Prostate gland (tissue), 2 donors: ENCODE data around the gene OR5K2.

Source experiments
- POLR2AphosphoS5 ChIP-seq: sonication (generic); formaldehyde crosslinking; IDR thresholded peaks from one replicate; pipeline ENCODE4 v1.6.1; 2017; ENCODE audit warnings: antibody characterized with exemption
- TF ChIP-seq, protein P1 (sequence below), 4 experiments: fragments of 200-600 bp in 2 of 4; fragments of 450-650 bp in 2 of 4; sonication (generic) in 2 of 4; IDR thresholded peaks; 1 replicate in 3 of 4; 2 replicates in 1 of 4; pipeline ENCODE4 v1.5.1; 2016 to 2019; ENCODE audit warnings: antibody characterized with exemption in 4 of 4, mild to moderate bottlenecking in 2 of 4, moderate library complexity in 2 of 4

DNA sequence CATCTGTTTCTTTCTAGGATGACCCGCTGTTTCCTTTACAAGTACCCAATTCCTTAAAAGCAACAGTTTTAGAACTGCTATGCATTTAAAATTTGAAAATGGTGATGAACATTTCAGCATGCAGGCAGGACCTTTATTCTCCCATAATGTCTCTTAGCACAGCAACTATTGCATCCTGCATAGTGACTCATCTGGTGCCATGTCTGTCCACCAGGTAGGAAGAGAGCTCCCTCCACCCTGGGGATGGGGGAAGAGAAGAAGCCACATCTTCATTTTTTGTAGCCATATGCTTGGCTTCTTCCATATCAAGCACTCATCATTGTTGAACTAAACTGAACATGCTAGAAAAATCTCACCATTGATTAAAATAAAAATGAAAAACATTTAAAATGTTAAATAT lies 44.2 kb downstream of the OR5K2 start:
- TF ChIP-seq, protein P1, sequence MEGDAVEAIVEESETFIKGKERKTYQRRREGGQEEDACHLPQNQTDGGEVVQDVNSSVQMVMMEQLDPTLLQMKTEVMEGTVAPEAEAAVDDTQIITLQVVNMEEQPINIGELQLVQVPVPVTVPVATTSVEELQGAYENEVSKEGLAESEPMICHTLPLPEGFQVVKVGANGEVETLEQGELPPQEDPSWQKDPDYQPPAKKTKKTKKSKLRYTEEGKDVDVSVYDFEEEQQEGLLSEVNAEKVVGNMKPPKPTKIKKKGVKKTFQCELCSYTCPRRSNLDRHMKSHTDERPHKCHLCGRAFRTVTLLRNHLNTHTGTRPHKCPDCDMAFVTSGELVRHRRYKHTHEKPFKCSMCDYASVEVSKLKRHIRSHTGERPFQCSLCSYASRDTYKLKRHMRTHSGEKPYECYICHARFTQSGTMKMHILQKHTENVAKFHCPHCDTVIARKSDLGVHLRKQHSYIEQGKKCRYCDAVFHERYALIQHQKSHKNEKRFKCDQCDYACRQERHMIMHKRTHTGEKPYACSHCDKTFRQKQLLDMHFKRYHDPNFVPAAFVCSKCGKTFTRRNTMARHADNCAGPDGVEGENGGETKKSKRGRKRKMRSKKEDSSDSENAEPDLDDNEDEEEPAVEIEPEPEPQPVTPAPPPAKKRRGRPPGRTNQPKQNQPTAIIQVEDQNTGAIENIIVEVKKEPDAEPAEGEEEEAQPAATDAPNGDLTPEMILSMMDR (IDR thresholded peaks at IDR 0.05): no peak
- TF ChIP-seq POLR2AphosphoS5: no peak
